ENCODE results near the gene GNAT2.

GNAT2 gene

DNA sequence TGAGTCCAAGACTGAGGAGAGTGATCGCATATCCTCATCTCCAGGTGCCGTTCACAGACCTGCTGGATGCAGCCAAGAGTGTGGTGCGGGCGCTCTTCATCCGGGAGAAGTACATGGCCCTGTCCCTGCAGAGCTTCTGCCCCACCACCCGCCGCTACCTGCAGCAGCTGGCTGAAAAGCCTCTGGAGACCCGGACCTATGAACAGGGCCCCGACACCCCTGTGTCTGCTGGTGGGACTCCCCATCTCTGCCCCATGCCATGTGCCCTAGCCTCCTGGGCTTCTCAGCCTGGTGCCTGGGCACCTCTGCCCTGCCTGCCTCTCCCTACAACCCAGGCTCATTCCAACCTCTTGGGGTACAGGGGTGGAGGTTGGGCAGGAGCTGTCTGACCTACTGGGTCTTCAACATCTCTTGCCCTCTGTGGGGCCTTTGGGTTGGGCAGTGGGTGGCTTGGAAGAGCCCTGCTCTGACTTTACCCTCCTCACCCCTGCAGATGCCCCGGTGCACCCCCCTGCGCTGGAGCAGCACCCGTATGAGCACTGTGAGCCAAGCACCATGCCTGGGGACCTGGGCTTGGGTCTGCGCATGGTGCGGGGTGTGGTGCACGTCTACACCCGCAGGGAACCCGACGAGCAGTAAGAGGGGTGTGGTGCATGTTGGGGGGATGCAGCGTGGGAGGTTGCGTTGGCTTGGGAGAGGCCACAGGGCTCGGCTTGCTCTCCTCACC, 7.4 kb upstream of the GNAT2 start:
- DNase-seq: no peak

DNA sequence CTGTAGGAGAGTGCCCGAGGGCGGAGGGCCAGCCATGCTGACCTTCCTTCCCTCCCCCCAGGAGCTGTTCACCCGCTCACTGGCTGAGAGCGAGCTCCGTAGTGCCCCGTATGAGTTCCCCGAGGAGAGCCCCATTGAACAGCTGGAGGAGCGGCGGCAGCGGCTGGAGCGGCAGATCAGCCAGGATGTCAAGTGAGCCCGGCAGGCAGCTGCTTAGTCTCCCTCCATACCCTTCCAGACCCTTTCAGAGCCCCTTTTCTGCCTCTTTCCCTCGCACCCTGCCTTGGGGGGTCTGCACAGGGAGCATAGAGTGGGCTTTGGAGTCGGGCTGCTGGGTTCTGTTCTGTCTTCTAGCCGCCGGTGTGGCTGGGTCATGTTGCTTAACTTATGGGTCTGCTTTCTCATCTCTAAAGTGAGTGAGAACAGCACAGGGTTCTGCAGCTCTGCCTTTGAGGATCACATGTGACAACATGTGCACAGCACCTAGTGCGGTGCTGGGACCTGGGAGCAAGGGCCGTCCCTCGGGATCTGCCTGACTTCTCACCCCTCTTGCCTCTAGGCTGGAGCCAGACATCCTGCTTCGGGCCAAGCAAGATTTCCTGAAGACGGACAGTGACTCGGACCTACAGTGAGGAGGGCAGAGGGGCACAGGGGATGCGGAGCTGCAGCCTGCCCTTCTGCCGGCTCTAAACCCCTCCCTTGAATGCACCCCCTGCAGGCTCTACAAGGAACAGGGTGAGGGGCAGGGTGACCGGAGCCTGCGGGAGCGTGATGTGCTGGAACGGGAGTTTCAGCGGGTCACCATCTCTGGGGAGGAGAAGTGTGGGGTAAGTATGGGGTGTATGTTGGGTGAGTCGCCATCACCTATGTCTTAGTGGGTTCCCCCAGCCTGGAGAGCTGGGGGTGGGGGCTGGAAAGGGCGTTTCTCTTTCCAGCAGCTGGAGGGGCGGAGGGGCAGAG, 6.5 kb upstream of the GNAT2 start:
- DNase-seq: no peak

DNA sequence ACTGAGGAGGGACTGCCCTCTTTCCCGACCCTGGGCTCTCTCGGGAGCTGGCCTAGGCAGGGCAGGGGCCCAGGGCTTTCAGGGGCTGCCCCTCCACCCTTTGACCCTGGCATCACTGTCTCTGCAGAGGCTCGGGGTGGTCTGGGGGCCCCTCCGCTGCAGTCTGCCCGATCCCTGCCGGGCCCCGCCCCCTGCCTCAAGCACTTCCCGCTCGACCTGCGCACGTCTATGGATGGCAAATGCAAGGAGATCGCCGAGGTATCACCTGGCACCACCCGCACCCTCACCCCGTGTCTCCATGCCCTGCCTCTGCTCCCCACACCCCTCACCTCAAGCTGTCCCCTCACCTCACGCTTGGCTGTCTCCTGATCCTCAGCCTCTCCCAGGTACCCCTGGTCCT, 5.8 kb upstream of the GNAT2 start:
- DNase-seq: no peak

DNA sequence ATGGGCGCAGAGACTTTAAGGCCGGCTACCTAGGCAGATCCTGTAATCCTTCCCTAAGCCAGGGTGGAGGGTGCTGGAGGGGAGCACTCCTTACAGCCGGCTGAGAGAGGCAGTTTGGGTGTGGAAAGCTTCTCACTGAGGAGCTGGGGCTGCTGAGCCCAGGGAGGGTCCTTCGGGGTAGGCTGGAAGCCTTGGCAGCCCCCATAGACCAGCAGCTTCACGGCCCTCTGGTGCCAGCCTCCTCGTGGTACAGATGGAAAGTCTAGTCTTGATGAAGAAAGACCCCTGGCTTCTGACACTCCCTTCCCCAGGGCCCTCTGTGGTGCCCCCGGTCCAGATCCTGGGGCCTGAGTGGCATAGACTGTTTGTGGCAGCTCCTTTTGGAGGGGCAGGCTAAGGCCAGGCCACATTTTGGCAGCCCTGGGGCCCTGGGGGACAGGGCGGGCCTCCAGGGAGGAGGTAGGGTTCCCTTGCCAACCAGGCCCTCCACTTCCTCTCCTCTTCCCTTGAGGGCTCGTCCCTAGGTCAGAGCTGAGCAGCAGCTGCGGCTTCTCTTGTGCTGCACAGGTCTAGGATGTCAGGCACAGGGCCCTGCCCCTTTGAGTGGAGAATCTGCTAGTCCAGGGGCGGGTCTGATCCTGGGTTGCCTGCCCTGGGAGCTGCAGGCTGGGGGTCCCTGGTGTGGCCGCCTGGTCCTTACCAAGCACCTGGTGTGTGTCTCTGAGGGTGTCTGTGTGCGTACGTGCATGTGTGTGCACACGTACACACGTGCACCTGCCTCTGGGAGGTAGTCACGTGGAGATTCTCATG, 5.0 kb upstream of the GNAT2 start:
- no peak for DNase-seq

DNA sequence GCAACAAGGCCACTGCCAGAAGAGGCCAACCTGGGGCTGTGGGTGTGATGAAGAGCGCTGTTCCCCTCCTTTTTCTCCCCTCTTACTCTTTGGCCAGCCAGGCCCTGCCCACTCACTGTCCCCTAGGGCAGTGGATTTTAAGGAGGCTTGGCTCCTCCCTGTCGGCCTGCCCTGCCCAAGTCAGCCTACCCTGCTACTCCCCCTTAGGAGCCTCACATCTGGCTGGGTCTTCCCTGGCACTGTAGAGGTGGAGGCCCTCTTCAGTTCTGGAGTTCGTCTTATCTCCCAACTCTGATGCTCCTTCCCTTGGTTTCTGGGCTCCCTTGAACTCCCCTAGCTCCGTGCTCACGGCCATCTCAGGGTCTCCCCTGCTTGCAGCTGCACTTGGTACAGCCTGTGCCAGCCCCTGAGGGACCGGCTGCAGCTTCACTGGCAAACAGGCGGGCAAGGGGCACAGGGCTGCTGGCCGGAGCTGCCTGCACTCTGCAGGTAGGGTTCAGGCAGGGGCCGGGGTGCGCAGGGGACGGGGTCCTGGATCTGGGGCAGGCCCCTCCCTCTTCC, 4.3 kb upstream of the GNAT2 start:
- peak in 7 of 14 donors; percentile 27 to 77 (median 59) for DNase-seq

DNA sequence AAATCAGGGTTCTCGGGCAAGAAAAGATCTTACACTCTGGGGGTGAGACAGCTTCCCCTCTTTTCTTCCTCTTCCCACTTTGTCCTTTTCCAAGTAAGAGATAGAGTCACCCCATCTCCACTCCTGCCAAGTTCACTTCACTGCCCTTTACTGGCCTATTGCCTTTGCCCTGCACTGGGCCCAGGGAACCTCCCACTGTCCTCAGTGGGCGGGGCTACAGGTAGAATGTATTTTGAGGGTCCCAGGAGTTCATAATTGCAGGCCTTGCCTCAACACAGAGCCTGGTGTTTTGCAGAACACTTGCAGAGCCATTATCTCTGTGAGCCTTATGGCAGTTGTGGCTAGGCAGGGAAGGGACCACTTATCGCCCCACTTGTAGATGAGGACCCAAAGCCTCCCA, 3.5 kb upstream of the GNAT2 start:
- DNase-seq: no peak

DNA sequence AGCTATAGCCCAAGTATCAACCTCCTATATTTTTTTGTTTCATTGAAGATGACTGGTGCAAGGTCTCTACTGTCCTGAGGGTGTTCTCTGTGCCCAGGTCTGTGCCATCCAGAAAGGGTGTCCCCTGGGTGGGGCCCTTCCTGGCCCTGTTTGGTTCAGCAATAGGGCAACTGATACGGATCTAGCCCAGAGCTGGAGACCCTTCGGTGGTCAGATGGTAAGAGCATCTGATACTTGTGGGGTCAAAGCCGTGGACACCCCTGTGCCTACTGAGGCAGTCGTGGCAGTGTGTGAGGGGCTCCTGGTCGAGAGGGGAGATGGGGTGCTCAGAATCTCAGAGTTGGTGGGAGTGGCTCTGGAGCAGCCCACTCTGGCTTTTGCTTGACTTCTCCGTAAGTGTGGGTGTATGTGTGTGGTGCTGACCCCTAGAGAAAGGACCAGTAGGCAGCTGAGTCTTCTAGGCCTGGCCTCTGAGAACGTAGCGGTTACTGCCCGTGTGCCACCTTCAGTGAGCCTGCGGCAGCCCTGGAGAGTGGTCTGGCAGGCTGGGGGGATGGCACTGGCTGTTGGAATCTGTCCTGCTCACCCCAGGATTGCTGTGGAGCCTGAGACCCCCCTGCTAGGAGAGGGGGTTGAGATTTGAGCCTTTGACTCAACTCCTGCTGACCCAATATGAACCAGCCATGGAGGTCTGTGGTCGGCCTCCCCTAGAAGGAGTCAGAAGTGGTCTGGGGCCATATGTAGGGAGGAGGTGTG, 2.9 kb upstream of the GNAT2 start:
- no peak for DNase-seq

DNA sequence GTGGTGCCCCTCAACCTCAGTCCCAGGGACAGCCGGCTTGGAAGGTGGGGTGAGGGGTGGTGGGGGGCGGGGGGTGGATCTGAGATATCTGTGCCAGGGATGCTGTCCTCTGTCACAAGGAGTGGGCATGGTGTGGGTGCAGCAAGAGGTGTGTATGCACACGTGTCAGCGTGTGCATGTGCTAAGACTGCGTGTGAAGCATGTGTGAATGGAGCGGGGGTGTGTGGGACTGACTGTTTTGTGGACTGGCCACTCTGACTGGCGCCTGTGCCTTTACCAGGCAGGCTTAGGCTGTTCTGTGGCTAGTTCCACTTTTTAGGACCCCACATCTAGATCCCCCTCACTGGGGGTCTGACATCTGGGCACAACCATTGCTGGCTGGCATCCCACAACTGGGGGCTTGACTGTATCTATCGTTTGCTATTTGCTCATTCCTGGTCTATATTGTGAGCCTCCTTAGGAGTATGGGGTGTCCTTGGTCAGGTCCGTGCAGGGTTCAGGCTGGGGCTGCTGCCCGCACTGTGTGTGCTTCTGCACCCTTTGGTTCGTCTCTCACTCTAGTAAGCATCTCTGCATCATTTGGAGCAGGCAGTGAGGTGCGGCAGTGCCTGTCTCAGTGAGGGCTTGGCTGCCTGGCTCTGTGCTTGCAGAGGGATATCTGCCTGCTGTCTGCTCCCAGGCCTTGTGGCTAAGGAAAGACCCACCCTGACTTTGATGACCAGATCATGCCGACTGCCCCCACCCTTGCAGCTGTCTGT, 2.1 kb upstream of the GNAT2 start:
- DNase-seq: peak in 1 of 14 donors; percentile 34

DNA sequence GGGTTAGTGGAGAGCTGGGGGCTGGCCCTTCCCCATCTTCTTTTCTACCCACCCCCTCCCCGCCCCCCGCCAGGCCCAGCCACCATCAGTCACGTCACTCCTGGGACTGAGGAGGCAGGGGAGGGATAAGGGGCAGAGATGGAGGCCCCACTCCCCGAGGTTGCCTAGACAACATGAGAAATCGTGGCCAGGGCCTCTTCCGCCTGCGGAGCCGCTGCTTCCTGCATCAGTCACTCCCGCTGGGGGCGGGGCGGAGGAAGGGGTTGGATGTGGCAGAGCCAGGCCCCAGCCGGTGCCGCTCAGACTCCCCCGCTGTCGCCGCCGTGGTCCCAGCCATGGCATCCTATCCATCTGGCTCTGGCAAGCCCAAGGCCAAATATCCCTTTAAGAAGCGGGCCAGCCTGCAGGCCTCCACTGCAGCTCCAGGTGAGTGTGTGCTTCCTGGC, 1.4 kb upstream of the GNAT2 start:
- DNase-seq: peak in 13 of 14 donors; percentile 29 to 89 (median 74)

DNA sequence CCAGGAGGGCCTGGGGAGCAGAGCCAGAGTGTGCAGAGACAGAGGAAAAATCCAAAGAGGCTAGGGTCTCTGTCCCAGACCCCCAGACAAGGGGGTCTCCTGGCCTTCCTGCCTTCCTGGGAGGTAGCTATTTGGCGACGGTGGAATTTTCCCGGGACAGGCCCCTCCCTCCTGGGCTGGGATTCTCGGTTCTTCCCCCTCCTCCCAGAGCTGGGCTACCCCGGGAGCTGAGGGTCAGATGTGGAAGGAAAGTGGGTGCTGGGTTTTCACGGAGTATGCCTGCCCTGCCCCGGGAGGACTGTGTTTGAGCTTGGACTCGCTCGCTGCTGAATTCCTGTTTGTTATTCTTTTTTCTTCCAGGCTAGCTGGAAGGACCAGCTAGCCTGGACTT, 980 bp upstream of the GNAT2 start:
- peak in 4 of 14 donors; percentile 56 to 76 (median 67) for DNase-seq

DNA sequence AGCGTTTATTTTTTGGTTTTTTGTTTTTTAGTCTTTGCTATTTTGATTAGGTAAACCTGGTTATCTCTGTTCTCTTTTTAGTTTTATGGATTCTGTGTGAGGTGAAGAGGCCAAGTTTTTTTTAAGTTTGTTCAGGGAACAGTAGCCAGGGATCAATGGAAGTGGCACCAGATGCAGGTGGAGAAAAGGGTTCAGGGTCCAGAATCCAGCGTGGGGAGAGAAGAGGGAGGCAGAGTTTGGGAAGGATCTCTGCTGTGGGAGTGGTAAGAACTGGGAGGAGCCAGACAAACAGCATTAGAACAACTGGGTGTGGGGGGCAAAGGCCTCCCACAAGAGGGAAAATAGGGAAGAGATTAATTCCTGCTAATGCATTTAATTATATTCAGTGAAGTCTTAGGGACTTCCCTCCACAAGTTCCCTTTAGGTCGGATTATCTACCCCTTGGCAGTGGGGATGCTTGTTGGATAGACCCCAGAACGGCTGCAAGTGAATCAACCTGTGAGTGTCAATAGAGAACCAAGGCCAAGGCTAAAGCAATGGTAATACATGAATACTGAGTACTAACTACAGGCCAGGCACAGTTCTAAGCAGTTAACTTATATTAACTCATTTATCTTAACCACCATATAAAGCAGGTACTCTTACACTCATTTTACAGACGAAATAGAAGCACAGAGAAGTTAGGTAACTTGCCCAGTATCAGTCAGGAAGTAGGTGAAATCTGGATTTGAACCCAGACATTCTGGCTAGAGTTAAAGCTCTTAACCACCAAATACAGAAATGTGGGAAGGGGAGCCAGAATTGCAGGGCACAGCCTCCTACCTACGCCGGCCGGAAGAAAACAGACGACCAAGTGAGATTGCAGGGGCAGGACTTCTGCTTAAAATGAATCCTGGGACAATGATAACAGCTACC, 498 bp downstream of the GNAT2 start:
- DNase-seq: no peak

DNA sequence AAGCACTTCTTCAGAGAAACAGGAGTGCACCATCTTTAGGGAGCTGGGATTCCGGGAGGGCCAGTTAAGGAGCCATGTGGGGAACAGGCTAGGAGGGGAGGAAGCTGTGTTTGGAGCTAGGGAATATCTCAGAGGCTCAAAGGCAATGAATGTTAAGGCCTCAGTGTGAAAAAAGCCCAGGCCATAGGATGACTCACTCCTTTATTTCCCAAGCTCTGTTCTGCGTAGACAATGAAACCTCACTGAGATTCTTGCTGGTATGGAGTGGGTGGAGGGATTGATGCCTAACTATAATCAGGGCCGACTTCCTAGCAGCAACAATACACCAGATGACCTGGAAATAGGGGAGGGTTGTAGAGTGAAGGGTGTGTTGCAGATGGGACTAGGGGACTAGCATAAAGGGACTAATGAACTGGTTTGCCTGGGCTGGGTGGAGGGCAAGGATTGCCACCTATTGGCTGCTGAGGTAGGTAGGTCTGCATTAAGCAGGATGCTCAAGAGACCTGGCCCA, 2.1 kb downstream of the GNAT2 start:
- DNase-seq: no peak

DNA sequence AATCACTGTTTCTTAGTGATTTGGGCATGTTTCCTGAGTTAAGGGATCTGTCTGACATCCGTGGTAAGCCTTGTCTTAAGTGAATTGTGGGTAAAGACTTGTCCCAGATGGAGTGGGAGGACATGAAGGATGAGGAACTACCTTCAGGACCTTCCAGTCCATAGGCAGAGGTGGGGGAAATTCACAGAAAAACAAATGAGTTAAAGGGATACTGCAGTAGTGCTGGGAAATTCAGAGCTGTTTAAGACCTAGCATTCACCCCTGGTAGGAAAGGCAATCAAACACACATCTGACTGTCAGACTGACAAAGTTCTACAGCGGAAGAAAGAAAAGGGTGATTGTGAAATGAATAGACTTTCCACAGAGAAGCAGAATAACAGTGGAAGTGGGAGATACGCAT, 3.0 kb downstream of the GNAT2 start:
- no peak for DNase-seq

DNA sequence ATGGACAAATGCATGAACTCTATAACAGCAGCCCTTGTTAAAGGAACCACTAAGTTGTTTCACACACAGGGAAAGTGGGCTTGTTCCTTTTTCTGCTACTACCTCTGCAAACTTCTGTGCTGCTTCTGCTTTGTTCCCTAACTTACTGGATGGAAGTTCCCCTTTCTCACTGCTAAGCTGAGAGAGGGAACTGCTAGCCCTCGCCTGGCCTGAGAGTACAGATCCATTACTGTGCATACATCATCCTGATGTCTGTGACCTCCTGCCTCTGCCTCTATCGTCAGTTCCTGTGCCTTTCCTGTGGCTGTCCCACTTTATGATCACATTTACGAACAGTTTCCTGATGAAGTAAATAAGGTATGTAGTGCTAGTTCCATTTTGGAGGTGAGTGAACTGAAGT, 3.5 kb downstream of the GNAT2 start:
- DNase-seq: peak in 1 of 14 donors; percentile 42

DNA sequence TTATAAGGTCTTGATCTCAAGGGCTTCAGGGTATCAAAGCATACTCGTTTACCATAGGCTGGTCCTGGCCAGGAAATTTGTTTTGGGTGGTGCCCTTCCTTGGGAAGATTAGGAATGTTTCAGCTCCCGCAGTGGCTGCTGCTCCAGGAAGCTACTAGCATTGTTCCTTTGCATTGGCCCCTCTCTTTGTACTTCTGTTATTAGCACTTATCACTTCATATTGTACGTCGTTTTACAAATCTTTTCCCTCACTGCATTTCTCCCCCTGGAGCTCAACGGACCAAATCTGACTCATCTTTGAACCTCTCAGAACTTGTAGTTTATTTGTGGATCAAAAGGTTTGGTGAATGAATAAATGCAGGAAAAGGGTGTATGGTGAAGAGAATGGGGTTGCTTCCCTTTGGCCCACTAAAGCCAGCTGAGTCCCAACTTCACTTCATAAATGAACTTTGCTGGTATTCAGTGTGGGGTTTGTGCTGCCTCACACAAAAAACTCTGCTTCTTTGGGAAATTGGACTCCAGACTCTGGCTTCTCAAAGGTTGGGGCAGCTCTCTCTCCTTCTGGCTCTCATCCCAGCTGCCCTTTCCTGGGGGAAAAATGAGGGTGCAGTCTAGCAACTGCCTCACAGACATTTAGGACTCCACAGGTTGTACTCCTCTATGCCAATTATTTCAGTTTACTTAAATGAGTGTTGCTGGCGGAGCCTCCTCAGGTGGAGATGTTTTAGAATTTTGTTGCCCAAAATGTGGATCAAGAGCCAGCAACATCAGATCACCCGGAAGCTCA, 5.9 kb downstream of the GNAT2 start:
- no peak for DNase-seq

DNA sequence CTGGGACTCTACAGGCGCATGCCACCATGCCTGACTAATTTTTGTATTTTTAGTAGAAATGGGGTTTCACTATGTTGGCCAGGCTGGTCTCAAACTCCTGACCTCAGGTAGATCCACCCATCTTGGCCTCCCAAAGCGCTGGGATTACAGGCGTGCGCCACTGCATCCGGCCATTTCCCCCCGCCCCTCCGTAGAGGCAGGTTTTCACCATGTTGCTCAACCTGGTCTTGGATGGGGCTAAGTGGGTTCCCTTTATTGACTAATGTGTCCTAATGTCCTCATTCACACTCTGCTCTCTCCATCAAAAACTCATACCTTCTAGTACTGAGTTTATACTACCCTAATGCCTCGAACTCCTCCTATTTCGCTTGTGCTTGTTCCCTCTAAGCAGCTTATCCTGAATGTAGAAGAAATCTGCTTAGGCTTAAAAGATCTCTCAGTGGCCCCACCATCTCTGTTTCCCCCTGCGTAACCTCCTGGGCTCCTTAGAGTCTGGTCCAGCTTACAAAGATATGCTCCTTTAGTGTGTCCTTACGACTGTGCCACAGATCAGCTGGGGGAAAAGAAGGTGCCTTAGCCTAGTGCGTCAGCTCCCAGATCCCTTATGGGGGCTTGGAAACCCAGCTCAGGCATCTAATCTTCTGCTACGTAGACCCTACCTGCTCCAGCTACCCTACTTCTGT, 8.0 kb downstream of the GNAT2 start:
- no peak for DNase-seq

DNA sequence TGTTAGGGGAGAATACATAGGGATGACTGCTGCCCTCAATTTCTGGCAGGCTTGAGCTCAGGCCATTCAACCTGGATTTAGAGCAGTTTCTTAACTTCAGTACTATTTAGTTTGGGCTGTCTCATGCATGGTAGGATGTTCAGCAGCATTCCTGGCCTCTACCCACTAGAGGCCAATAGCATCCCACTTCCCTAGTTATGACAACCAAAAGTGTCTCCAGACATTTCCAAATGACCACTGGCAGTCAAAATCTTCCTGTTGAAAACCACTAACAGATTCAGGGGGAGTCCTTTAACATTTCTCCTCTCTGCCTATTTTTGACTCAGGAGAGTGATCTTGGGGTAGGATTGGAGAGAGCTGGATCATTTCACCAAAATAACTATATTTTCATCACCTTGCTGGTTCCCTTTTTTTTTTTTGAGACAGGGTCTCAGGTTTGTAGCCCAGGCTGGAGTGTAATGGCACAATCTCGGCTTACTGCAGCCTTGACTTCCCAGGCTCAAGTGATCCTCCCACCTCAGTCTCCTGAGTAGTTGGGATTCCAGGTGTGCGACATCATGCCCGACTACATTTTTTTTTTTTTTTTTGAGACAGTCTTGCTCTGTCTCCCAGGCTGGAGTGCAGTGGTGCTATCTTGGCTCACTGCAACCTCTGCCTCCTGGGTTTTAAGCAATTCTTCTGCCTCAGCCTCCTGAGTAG, 8.7 kb downstream of the GNAT2 start:
- no peak for DNase-seq

Measured in C1 segment of cervical spinal cord (tissue), 14 donors.